Neural progenitor cell (in vitro differentiated cells): ENCODE data around the gene ECSIT. TPM values are rescaled to one million over a fixed set of nuclear protein-coding genes. Genes with fewer than 3 reads are reported as not detected.

ENCODE experiments used
- DNase-seq: peaks from one replicate; pipeline ENCODE4 v3.0.0-alpha.2; 2016; ENCODE audit warnings: low spot score
- H2AFZ ChIP-seq: fragments of 200-600 bp; sonication (generic); replicated peaks from 2 replicates; pipeline ENCODE4 v1.6.1; 2016; ENCODE audit warnings: antibody characterized with exemption
- H3F3A ChIP-seq: fragments of 200-600 bp; sonication (generic); 2 replicates; pipeline ENCODE4 v1.6.1; 2016; ENCODE audit warnings: antibody characterized with exemption, low read depth
- H3K27ac ChIP-seq: fragments of 200-600 bp; sonication (generic); 2 replicates; pipeline ENCODE4 v1.5.1; 2016; ENCODE audit warnings: mild to moderate bottlenecking
- H3K27me3 ChIP-seq: fragments of 200-600 bp; sonication (generic); 2 replicates; pipeline ENCODE4 v1.6.1; 2016; ENCODE audit warnings: mild to moderate bottlenecking, moderate library complexity
- H3K36me3 ChIP-seq: fragments of 200-600 bp; sonication (generic); 2 replicates; pipeline ENCODE4 v1.5.1; 2016
- H3K4me1 ChIP-seq: fragments of 200-600 bp; sonication (generic); 2 replicates; pipeline ENCODE4 v1.6.1; 2016; ENCODE audit warnings: mixed run types
- H3K4me2 ChIP-seq: fragments of 200-600 bp; sonication (generic); 2 replicates; pipeline ENCODE4 v1.6.1; 2016
- H3K4me3 ChIP-seq: fragments of 200-600 bp; sonication (generic); 2 replicates; pipeline ENCODE4 v1.5.1; 2016
- H3K79me2 ChIP-seq: fragments of 200-600 bp; sonication (generic); 2 replicates; pipeline ENCODE4 v1.6.1; 2016; ENCODE audit warnings: low read depth
- H3K9ac ChIP-seq: fragments of 200-600 bp; sonication (generic); 2 replicates; pipeline ENCODE4 v1.6.1; 2016
- H3K9me3 ChIP-seq: fragments of 200-600 bp; sonication (generic); 2 replicates; pipeline ENCODE4 v1.5.1; 2016; ENCODE audit warnings: low read depth
- H4K20me1 ChIP-seq: fragments of 200-600 bp; sonication (generic); 2 replicates; pipeline ENCODE4 v1.6.1; 2016; ENCODE audit warnings: low read depth
- H3K27ac Mint-ChIP-seq: 3 replicates; pipeline ENCODE4 v1.8.0; 2021; ENCODE audit warnings: mixed read lengths
- H3K27me3 Mint-ChIP-seq: 2 replicates; pipeline ENCODE4 v1.8.0; 2022; ENCODE audit warnings: low read depth, mild to moderate bottlenecking, inconsistent platforms, moderate library complexity, mixed read lengths; ENCODE audit not compliant: insufficient read depth
- H3K36me3 Mint-ChIP-seq: 3 replicates; pipeline ENCODE4 v1.8.0; 2021; ENCODE audit warnings: mixed read lengths
- H3K4me1 Mint-ChIP-seq: 3 replicates; pipeline ENCODE4 v1.8.0; 2021; ENCODE audit warnings: mixed read lengths
- H3K4me3 Mint-ChIP-seq: 3 replicates; pipeline ENCODE4 v1.8.0; 2021; ENCODE audit warnings: mild to moderate bottlenecking, moderate library complexity, mixed read lengths
- H3K9me3 Mint-ChIP-seq: 3 replicates; pipeline ENCODE4 v1.8.0; 2020; ENCODE audit warnings: mixed read lengths
- EZH2 ChIP-seq: fragments of 200-600 bp; sonication (generic); IDR thresholded peaks from 2 replicates; pipeline ENCODE4 v1.6.1; 2017; ENCODE audit warnings: antibody characterized with exemption, mild to moderate bottlenecking, moderate library complexity
- EZH2phosphoT487 ChIP-seq: fragments of 200-600 bp; sonication (generic); IDR thresholded peaks from 2 replicates; pipeline ENCODE4 v1.6.1; 2017; ENCODE audit warnings: antibody characterized with exemption
- total RNA-seq: library from RNA; depleted of rRNA; stranded (reverse); fragments of >200 nt; gene quantifications from 2 replicates; pipeline ENCODE4 v1.2.3, GENCODE V29; 2015; ENCODE audit warnings: low replicate concordance
- TF ChIP-seq, protein P1 (sequence below): fragments of 200-600 bp; sonication (generic); IDR thresholded peaks from 2 replicates; pipeline ENCODE4 v1.5.1; 2017; ENCODE audit warnings: antibody characterized with exemption, mild to moderate bottlenecking

ECSIT gene
- total RNA-seq, 1 donor from 2014 or later = 9.4 TPM

DNA sequence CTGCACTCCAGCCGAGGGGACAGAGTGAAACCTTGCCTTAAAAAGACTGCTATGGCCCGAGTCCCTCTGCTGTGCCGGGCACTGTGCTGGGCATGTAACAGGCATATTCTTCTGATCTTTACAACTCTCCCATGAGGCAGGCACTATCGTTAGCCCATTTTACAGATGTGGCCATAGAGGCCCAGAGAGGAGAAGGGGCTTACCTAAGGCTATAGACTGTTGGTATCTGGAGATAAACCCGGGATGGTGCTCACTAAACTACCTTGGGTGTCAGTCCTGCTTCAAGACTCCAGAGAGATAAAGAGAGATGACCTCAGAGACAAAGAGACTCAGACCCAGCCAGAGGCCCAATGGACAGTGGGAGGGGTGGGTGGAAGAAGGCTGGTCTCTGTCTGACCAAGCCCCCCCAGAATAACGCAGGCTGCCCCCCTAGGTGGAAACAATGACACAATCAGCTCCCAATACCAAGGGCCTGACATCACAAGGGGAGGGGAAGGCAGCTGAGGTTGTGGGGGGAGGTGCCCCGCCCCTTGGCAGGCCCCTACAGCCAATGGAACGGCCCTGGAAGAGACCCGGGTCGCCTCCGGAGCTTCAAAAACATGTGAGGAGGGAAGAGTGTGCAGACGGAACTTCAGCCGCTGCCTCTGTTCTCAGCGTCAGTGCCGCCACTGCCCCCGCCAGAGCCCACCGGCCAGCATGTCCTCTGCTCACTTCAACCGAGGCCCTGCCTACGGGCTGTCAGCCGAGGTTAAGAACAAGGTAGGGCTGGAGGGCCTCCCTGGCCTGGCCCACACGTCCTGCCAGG is 9.5 kb upstream of the ECSIT start, which contains the start of gene CNN1:
Gene CNN1, plus strand, starts transcription at position 620 of the 805 bp plus-strand sequence. Its CDS starts 77 bp downstream, at position 697.
- peaks cover 19% of the 10 kb centered on the region for H3F3A ChIP-seq
- no peak within 1 kb of the TSS for H2AFZ ChIP-seq
- H3K79me2 ChIP-seq = no peaks in the 10 kb centered on the region
- DNase-seq = peak; percentile 72
- H3K9ac ChIP-seq = no peak within 1 kb of the TSS
- H3K27me3 Mint-ChIP-seq = peaks cover 14% of the 10 kb centered on the region
- no peaks in the 10 kb centered on the region for H3K36me3 ChIP-seq
- H3K4me1 Mint-ChIP-seq = peaks cover 17% of the 10 kb centered on the region
- no peaks in the 10 kb centered on the region for H3K9me3 ChIP-seq
- peak within 1 kb of the TSS; percentile 11 for H3K27ac Mint-ChIP-seq
- TF ChIP-seq EZH2phosphoT487 (no peak), EZH2 (no peak)
- TF ChIP-seq, protein P1, sequence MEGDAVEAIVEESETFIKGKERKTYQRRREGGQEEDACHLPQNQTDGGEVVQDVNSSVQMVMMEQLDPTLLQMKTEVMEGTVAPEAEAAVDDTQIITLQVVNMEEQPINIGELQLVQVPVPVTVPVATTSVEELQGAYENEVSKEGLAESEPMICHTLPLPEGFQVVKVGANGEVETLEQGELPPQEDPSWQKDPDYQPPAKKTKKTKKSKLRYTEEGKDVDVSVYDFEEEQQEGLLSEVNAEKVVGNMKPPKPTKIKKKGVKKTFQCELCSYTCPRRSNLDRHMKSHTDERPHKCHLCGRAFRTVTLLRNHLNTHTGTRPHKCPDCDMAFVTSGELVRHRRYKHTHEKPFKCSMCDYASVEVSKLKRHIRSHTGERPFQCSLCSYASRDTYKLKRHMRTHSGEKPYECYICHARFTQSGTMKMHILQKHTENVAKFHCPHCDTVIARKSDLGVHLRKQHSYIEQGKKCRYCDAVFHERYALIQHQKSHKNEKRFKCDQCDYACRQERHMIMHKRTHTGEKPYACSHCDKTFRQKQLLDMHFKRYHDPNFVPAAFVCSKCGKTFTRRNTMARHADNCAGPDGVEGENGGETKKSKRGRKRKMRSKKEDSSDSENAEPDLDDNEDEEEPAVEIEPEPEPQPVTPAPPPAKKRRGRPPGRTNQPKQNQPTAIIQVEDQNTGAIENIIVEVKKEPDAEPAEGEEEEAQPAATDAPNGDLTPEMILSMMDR = no peak
- peak within 1 kb of the TSS; percentile 97 for H3K4me2 ChIP-seq
- H3K4me3 Mint-ChIP-seq = peak within 1 kb of the TSS; percentile 71
- H3K27me3 ChIP-seq = peaks cover 12% of the 10 kb centered on the region
- H3K27ac ChIP-seq = no peak within 1 kb of the TSS
- H3K4me3 ChIP-seq = peak within 1 kb of the TSS; percentile 51
- H3K36me3 Mint-ChIP-seq = no peaks in the 10 kb centered on the region
- no peaks in the 10 kb centered on the region for H3K9me3 Mint-ChIP-seq
- no peaks in the 10 kb centered on the region for H4K20me1 ChIP-seq
- peaks cover 19% of the 10 kb centered on the region for H3K4me1 ChIP-seq

DNA sequence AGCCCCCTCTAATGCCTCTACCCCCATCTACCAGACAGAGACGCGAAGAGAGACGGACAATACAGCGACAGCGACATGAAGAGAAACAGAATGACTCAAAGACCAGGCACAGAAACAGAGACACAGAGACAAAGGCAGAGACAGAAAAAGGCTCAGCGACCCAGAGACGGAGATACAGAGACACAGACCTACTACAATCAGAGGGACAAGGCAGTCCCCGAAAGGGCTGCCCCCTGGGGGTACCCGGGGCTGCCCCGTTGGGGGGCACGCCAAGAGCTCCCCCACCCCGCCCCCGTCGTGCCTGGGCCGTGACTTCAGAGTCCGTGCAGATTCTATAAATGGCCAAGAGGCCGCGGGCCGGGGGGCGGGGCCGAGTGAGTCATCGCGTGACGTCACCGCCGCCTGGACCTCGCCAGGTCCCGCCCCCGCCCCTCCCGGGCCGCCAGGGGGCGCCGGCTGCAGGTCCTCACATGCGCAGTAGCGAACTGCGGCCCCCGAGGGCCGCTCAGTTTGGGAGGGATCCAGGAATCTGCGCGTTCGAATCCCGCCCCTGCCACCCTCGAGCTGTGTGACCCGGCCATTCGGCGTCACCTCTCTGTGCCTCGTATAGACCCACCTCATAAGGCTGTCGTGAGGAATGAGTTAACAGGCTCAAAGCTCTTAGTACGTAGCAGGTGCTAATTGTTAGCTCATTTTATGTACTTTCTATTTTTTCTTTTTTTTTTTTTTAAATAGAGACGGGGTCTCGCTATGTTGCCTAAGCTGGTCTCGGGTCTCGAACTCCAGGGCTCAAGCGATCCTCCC is 7.1 kb upstream of the ECSIT start:
- H3K4me3 ChIP-seq = peak overlapping the region; percentile 46
- H3K27me3 Mint-ChIP-seq = peaks cover 19% of the 10 kb centered on the region
- no peak for TF ChIP-seq EZH2
- no peak for TF ChIP-seq EZH2phosphoT487
- TF ChIP-seq, protein P1 = peak; percentile 94
- H3K79me2 ChIP-seq = no peaks in the 10 kb centered on the region
- peak overlapping the region; percentile 82 for H3K4me3 Mint-ChIP-seq
- H4K20me1 ChIP-seq = no peaks in the 10 kb centered on the region
- H3K27ac Mint-ChIP-seq = peak overlapping the region; percentile 88
- H2AFZ ChIP-seq = peak overlapping the region; percentile 53
- no peaks in the 10 kb centered on the region for H3K36me3 ChIP-seq
- H3K36me3 Mint-ChIP-seq = no peaks in the 10 kb centered on the region
- peaks cover 17% of the 10 kb centered on the region for H3K4me1 Mint-ChIP-seq
- H3K4me1 ChIP-seq = peaks cover 19% of the 10 kb centered on the region
- no peak overlapping the region for H3K9ac ChIP-seq
- peak; percentile 97 for DNase-seq
- H3K27ac ChIP-seq = no peak overlapping the region
- H3K27me3 ChIP-seq = peaks cover 12% of the 10 kb centered on the region
- no peaks in the 10 kb centered on the region for H3K9me3 ChIP-seq
- H3K4me2 ChIP-seq = peak overlapping the region; percentile 71
- H3F3A ChIP-seq = peaks cover 19% of the 10 kb centered on the region
- no peaks in the 10 kb centered on the region for H3K9me3 Mint-ChIP-seq

DNA sequence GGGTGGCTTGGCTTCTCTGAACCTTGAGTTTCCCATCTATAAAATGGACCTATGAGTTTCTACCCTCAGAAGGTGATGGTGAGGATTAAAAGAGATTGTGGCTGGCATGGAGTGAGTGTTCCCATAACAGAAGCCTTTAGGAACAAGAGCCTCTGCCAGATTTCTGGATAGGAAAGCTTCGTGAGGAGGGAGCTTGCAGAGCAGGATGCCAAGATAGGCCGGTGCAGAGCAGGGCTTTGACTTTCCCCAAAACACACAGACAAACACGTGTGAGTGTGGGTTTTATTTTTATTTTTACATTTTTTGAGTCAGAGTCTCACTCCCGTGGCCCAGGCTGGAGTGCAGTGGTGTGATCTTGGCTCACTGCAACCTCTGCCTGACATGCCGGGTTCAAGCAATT is 6.0 kb upstream of the ECSIT start:
- H3K9me3 ChIP-seq = no peaks in the 10 kb centered on the region
- no peak overlapping the region for H3K27ac Mint-ChIP-seq
- H3K4me1 Mint-ChIP-seq = peaks cover 24% of the 10 kb centered on the region
- no peaks in the 10 kb centered on the region for H3K79me2 ChIP-seq
- H3K4me3 Mint-ChIP-seq = peak overlapping the region; percentile 73
- peaks cover 19% of the 10 kb centered on the region for H3K27me3 Mint-ChIP-seq
- TF ChIP-seq, protein P1 = no peak
- TF ChIP-seq EZH2 (no peak), EZH2phosphoT487 (no peak)
- DNase-seq = no peak
- H3K9ac ChIP-seq = no peak overlapping the region
- H3F3A ChIP-seq = peaks cover 28% of the 10 kb centered on the region
- peaks cover 13% of the 10 kb centered on the region for H3K4me1 ChIP-seq
- H3K4me3 ChIP-seq = no peak overlapping the region
- H2AFZ ChIP-seq = no peak overlapping the region
- H3K27ac ChIP-seq = no peak overlapping the region
- H3K4me2 ChIP-seq = no peak overlapping the region
- H3K9me3 Mint-ChIP-seq = no peaks in the 10 kb centered on the region
- no peaks in the 10 kb centered on the region for H3K36me3 Mint-ChIP-seq
- no peaks in the 10 kb centered on the region for H3K36me3 ChIP-seq
- H3K27me3 ChIP-seq = peaks cover 12% of the 10 kb centered on the region
- no peaks in the 10 kb centered on the region for H4K20me1 ChIP-seq
